NCI-H1048 (cell line): Measurements from ENCODE around the gene PPFIA2.
"Not testable (repeated sequence)": the region's sequence is repeated elsewhere in the genome, so short reads cannot be mapped to it uniquely, and the experiment has no call there.

Experiments used
- DNase-seq: peaks from one replicate; lab custom pipeline; 2025; lab: John Stamatoyannopoulos, UW

The PPFIA2 gene

GRCh38 chr12:81261508-81262207, 497.5 kb downstream of the PPFIA2 start:
- no peak for DNase-seq

DNA sequence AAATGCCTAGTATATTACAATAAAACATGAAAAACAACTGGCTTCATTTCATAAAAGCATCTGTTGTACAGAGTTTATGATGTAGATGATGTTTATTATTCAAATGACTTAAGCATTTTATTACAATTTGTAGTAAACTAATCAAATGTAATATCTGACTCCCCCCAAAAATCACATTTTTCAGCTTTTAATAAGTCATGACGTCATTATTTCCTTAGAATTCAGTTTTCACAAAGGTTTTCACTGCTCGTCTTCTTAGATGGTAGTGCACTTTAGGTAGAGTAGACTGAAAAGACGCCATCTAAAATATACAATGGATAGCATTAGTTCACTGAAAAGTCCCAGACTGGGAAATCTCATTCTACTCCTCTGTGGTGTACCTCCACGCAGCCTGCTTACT, 499.8 kb downstream of the PPFIA2 start:
- no peak for DNase-seq

- peak; percentile 10 for DNase-seq
Measured at GRCh38 chr12:81257947-81258551, 501.1 kb downstream of the PPFIA2 start.

GRCh38 chr12:81255947-81256346, 503.2 kb downstream of the PPFIA2 start:
- DNase-seq = no peak

- DNase-seq = no peak
Measured at GRCh38 chr12:81255456-81255855, 503.7 kb downstream of the PPFIA2 start.

- no peak for DNase-seq
Measured at GRCh38 chr12:81253360-81253759, 505.8 kb downstream of the PPFIA2 start.

GRCh38 chr12:81252228-81252627, 506.9 kb downstream of the PPFIA2 start:
- no peak for DNase-seq

DNA sequence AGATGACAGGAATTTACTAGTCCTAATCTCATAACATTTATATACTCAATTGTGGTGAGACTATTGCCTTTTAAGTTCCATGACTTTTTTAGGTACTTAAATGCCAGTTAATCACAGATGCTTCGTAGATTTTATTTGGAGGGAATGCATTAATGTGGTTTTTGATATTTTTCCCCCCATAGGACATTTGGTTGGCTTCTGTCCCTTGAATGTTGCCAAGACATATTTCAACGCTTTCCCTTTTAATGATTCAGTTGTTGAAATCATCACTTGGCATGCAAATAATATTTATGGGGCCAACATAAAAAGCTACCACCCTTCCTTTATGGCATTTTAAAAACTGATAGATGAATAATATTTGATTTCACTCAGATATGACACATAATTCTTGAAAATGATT, 509.2 kb downstream of the PPFIA2 start:
- DNase-seq = no peak

- DNase-seq = no peak
Measured at GRCh38 chr12:81245907-81246570, 513.1 kb downstream of the PPFIA2 start.

GRCh38 chr12:81245458-81245857, 513.7 kb downstream of the PPFIA2 start:
- DNase-seq = no peak

GRCh38 chr12:81231574-81232368, 527.4 kb downstream of the PPFIA2 start:
- DNase-seq = no peak

GRCh38 chr12:81229759-81230158, 529.4 kb downstream of the PPFIA2 start:
- DNase-seq = no peak

- no peak for DNase-seq
Measured at GRCh38 chr12:81224626-81225025, 534.5 kb downstream of the PPFIA2 start.

GRCh38 chr12:81222846-81223592, 536.1 kb downstream of the PPFIA2 start:
- no peak for DNase-seq

DNA sequence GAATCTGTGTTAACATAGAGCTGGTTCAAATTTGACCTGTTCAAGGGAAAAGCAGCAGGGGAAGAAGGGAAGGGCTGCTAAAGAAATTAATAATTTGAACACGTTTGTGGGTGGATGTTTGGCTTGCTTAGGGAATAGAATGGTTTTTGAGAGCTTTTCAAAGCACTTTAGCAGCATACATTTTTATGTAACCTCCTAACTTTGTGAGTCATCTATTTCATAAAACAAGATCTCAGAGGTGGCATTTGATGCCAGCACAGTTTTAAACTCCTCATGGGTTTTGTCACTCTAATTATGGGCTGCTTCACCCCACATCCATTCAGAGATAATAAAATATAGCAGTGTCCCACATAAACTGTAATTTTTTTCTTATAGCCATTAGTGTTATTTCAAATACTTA, 537.5 kb downstream of the PPFIA2 start:
- DNase-seq = no peak

DNA sequence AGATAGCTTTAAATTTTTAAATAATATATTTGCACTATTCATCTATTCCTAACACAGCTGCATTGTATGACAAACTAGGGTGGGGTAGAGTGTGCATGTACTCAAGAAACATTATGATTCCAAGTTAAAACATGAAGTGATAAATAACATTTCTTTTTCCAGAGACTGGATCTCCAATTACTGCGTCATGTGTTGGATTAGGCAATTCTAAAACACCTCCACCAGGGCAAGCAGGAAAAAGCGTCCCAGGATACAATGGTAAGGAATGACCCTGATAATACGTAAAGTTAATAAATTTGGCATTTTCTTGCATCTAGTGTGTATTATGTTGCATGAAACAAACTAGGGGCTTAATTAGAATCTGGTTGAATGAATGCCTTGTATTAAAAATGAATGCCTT, 542.4 kb downstream of the PPFIA2 start:
- no peak for DNase-seq

GRCh38 chr12:81212996-81213696, 546.0 kb downstream of the PPFIA2 start:
- DNase-seq = no peak

DNA sequence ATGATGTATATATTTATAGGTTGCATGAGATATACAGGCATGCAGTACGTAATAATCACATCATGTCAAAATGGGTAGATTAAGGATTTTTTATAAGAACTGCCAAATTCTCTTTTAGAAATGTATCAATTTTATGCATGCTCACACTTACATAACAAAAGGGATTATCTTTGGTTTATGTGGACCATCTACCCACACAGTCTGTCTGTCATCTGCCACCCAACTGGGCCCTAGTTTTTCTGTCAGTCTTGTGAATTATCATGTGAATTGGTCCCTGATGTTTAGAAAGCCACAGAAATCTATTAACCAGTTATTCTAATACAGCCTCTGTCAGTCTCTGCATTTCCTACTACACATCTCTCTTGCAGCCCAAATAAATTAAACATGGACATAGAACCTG, 547.8 kb downstream of the PPFIA2 start:
- DNase-seq = no peak

DNA sequence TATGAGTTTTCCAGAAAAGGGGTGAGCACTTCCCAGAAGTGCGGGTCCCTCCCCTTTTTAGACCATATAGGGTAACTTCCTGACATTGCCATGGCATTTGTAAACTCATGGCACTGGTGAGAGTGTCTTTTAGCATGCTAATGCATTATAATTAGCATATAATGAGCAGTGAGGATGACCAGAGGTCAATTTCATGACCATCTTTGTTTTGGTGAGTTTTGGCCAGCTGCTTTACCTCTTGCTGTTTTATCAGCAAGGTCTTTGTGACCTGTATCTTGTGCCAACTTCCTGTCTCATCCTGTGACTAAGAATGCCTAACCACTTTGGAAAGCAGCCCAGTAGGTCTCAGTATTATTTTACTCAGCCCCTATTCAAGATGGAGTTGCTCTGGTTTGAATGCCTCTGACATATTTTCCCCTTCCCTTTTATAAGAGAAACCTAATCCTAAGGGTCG, 549.4 kb downstream of the PPFIA2 start:
- not testable (repeated sequence) for DNase-seq

DNA sequence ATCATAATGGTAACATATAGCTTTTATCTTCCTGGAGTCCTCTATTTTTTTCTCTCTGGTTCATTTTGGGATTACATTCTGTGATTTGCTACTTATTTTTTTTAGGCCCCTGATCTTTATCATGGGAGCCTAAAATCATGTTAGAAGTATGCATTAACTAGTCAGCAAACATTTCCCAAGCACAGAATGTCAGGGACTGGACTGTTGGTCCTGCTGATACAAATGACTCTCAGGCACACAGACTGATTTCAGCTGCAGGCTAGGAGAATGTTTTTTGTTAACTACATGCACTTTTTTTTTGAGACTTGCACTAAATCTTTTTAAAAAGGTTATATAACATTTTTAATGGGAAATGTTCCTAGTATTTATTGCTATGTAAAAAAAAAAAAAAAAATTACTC, 550.1 kb downstream of the PPFIA2 start:
- DNase-seq = no peak
